ENCODE data around the gene POU1F1.

POU1F1 gene

GRCh38 chr3:87270908-87271700 is 5.3 kb downstream of the POU1F1 start:
- no peak for TF ChIP-seq GATA2 (IDR thresholded peaks at IDR 0.05; ENCODE audit: low read depth, low read length)
- no peak for TF ChIP-seq GATA3 (IDR thresholded peaks at IDR 0.05; ENCODE audit: low read depth, low read length)

- TF ChIP-seq GATA2 (IDR thresholded peaks at IDR 0.05; ENCODE audit: low read depth, low read length) (no peak), GATA3 (IDR thresholded peaks at IDR 0.05; ENCODE audit: low read depth, low read length) (no peak)
Measured at GRCh38 chr3:87269723-87270122, 6.7 kb downstream of the POU1F1 start.

- TF ChIP-seq GATA2 (IDR thresholded peaks at IDR 0.05; ENCODE audit: low read depth, low read length) (no peak), GATA3 (IDR thresholded peaks at IDR 0.05; ENCODE audit: low read depth, low read length) (no peak)
Measured at GRCh38 chr3:87268646-87269211, 7.7 kb downstream of the POU1F1 start.

GRCh38 chr3:87267953-87268645 is 8.3 kb downstream of the POU1F1 start:
- no peak for TF ChIP-seq GATA2 (IDR thresholded peaks at IDR 0.05; ENCODE audit: low read depth, low read length)
- no peak for TF ChIP-seq GATA3 (IDR thresholded peaks at IDR 0.05; ENCODE audit: low read depth, low read length)

GRCh38 chr3:87261925-87262324 is 14.5 kb downstream of the POU1F1 start:
- TF ChIP-seq GATA2 (IDR thresholded peaks at IDR 0.05; ENCODE audit: low read depth, low read length) = no peak
- TF ChIP-seq GATA3 (IDR thresholded peaks at IDR 0.05; ENCODE audit: low read depth, low read length) = no peak

- no peak for TF ChIP-seq GATA2 (IDR thresholded peaks at IDR 0.05; ENCODE audit: low read depth, low read length)
- TF ChIP-seq GATA3 (IDR thresholded peaks at IDR 0.05; ENCODE audit: low read depth, low read length) = no peak
Measured at GRCh38 chr3:87260270-87260669, 16.1 kb downstream of the POU1F1 start.

GRCh38 chr3:87250009-87250408 is 26.4 kb downstream of the POU1F1 start:
- TF ChIP-seq GATA3 (IDR thresholded peaks at IDR 0.05; ENCODE audit: low read depth, low read length) = no peak
- no peak for TF ChIP-seq GATA2 (IDR thresholded peaks at IDR 0.05; ENCODE audit: low read depth, low read length)

GRCh38 chr3:87248831-87249230 is 27.6 kb downstream of the POU1F1 start:
- TF ChIP-seq GATA2 (IDR thresholded peaks at IDR 0.05; ENCODE audit: low read depth, low read length) (no peak), GATA3 (IDR thresholded peaks at IDR 0.05; ENCODE audit: low read depth, low read length) (no peak)

GRCh38 chr3:87247430-87247773 is 29.0 kb downstream of the POU1F1 start:
- TF ChIP-seq GATA3 (IDR thresholded peaks at IDR 0.05; ENCODE audit: low read depth, low read length) (no peak), GATA2 (IDR thresholded peaks at IDR 0.05; ENCODE audit: low read depth, low read length) (no peak)

- TF ChIP-seq GATA2 (IDR thresholded peaks at IDR 0.05; ENCODE audit: low read depth, low read length) = no peak
- no peak for TF ChIP-seq GATA3 (IDR thresholded peaks at IDR 0.05; ENCODE audit: low read depth, low read length)
Measured at GRCh38 chr3:87246662-87247429, 29.5 kb downstream of the POU1F1 start.

- TF ChIP-seq GATA2 (IDR thresholded peaks at IDR 0.05; ENCODE audit: low read depth, low read length) (no peak), GATA3 (IDR thresholded peaks at IDR 0.05; ENCODE audit: low read depth, low read length) (no peak)
Measured at GRCh38 chr3:87236093-87236492, 40.3 kb downstream of the POU1F1 start.

GRCh38 chr3:87233805-87234204 is 42.6 kb downstream of the POU1F1 start:
- TF ChIP-seq GATA2 (IDR thresholded peaks at IDR 0.05; ENCODE audit: low read depth, low read length) = no peak
- TF ChIP-seq GATA3 (IDR thresholded peaks at IDR 0.05; ENCODE audit: low read depth, low read length) = no peak

GRCh38 chr3:87229113-87229512 is 47.3 kb downstream of the POU1F1 start:
- TF ChIP-seq GATA2 (IDR thresholded peaks at IDR 0.05; ENCODE audit: low read depth, low read length) (no peak), GATA3 (IDR thresholded peaks at IDR 0.05; ENCODE audit: low read depth, low read length) (no peak)

- TF ChIP-seq GATA3 (IDR thresholded peaks at IDR 0.05; ENCODE audit: low read depth, low read length) = no peak
- no peak for TF ChIP-seq GATA2 (IDR thresholded peaks at IDR 0.05; ENCODE audit: low read depth, low read length)
Measured at GRCh38 chr3:87228316-87228715, 48.1 kb downstream of the POU1F1 start.
